HCT116 (cell line): ENCODE results near the gene HAT1. TPM values are rescaled to one million over a fixed set of nuclear protein-coding genes. Genes with fewer than 3 reads are reported as not detected.

ENCODE experiments used
- ATAC-seq: fragments of 200-7000 bp; cut with Tn5 transposase; 2 replicates; pipeline ENCODE4 v1.9.1; 2020; ENCODE audit warnings: mild to moderate bottlenecking, moderate library complexity
- BruUV-seq: library from RNA; stranded (reverse); fragments of 400-500 nt; replicated peaks from 2 replicates; lab custom pipeline; 2021; lab: Mats Ljungman, UMichigan
- CTCF ChIA-PET: fragments of 300-600 bp; sonication (Branson Sonifier 250); formaldehyde crosslinking; loops from one replicate; lab custom pipeline; 2021; ENCODE audit warnings: antibody characterized with exemption; lab: Charles Lee
- POLR2A ChIA-PET: fragments of 300-600, 350-600 bp; sonication (Branson Sonifier 250); formaldehyde crosslinking; loops from one replicate; lab custom pipeline; 2021; ENCODE audit warnings: antibody characterized with exemption; lab: Charles Lee
- RAD21 ChIA-PET, 2 experiments: fragments of 300-600 bp; sonication (Branson Sonifier 250); formaldehyde crosslinking; loops; one replicate each; lab custom pipeline; 2023; ENCODE audit warnings: low total read pairs in 2 of 2; ENCODE audit not compliant: uncharacterized antibody in 2 of 2, unreplicated experiment in 2 of 2, low non-redundant PET in 1 of 2; lab: Charles Lee
- DNase-seq: peaks from one replicate; pipeline ENCODE4 v3.0.0-alpha.2; 2010; ENCODE audit warnings: low read depth, low spot score
- H2AFZ ChIP-seq: fragments of 200-600 bp; shearing (Covaris generic), sonication (generic); 2 replicates; pipeline ENCODE4 v1.6.1; 2017; ENCODE audit warnings: low read depth, mixed run types, mixed read lengths, antibody characterized with exemption, low read length; ENCODE audit not compliant: poor library complexity, severe bottlenecking
- H3K27ac ChIP-seq: 2 replicates; pipeline ENCODE4 v1.5.1; 2012; ENCODE audit warnings: low read depth, low read length
- H3K27me3 ChIP-seq: fragments of 200-600 bp; sonication (generic); 2 replicates; pipeline ENCODE4 v1.6.1; 2016; ENCODE audit warnings: mixed run types, low read length, mixed read lengths; ENCODE audit not compliant: insufficient read depth
- H3K36me3 ChIP-seq, 2 experiments: fragments of 200-500 bp in 1 of 2; fragments of 200-600 bp in 1 of 2; sonication (Bioruptor generic) in 1 of 2; sonication (generic) in 1 of 2; 2 replicates each; pipeline versions ENCODE4 v1.5.1 to v1.6.1; 2014 to 2016; ENCODE audit warnings: low read length in 2 of 2, inconsistent platforms in 1 of 2, mixed read lengths in 1 of 2, mixed run types in 1 of 2; ENCODE audit not compliant: insufficient read depth in 2 of 2, control insufficient read depth in 1 of 2
- H3K4me1 ChIP-seq, 2 experiments: fragments of 200-600 bp in 1 of 2; sonication (generic) in 1 of 2; 2 replicates each; pipeline versions ENCODE4 v1.5.1 to v1.6.1; 2012 to 2017; ENCODE audit warnings: low read length in 2 of 2, inconsistent platforms in 1 of 2, mild to moderate bottlenecking in 1 of 2, mixed read lengths in 1 of 2, mixed run types in 1 of 2, moderate library complexity in 1 of 2; ENCODE audit not compliant: insufficient read depth in 2 of 2, control insufficient read depth in 1 of 2
- H3K4me2 ChIP-seq: fragments of 200-600 bp; sonication (generic); 2 replicates; pipeline ENCODE4 v1.6.1; 2017; ENCODE audit warnings: mixed run types, low read length, mixed read lengths
- H3K4me3 ChIP-seq, 2 experiments: fragments of 200-600 bp in 1 of 2; sonication (generic) in 1 of 2; replicated peaks in 1 of 2; 2 replicates each; pipeline ENCODE4 v1.5.1; 2011 to 2016; ENCODE audit warnings: low read length in 2 of 2, control low read depth in 1 of 2, low read depth in 1 of 2, mild to moderate bottlenecking in 1 of 2, mixed read lengths in 1 of 2, mixed run types in 1 of 2
- H3K79me2 ChIP-seq: fragments of 200-600 bp; sonication (generic); 2 replicates; pipeline ENCODE4 v1.6.1; 2017; ENCODE audit warnings: mild to moderate bottlenecking, mixed run types, low read length, moderate library complexity, mixed read lengths; ENCODE audit not compliant: insufficient read depth
- H3K9ac ChIP-seq: fragments of 200-600 bp; sonication (generic); 2 replicates; pipeline ENCODE4 v1.6.1; 2016; ENCODE audit warnings: low read length, mixed read lengths
- H3K9me2 ChIP-seq: fragments of 200-600 bp; sonication (generic), shearing (Covaris generic); 2 replicates; pipeline ENCODE4 v1.6.1; 2017; ENCODE audit warnings: mixed run types, mild to moderate bottlenecking, moderate library complexity; ENCODE audit not compliant: insufficient read depth
- H3K9me3 ChIP-seq, 2 experiments: fragments of 200-500 bp in 1 of 2; fragments of 200-600 bp in 1 of 2; sonication (Bioruptor generic) in 1 of 2; sonication (generic) in 1 of 2; 2 replicates each; pipeline ENCODE4 v1.6.1; 2014 to 2017; ENCODE audit warnings: low read length in 2 of 2, mixed read lengths in 2 of 2, inconsistent platforms in 1 of 2, low read depth in 1 of 2, mild to moderate bottlenecking in 1 of 2, mixed run types in 1 of 2, moderate library complexity in 1 of 2; ENCODE audit not compliant: control insufficient read depth in 1 of 2, insufficient read depth in 1 of 2
- H4K20me1 ChIP-seq: fragments of 200-600 bp; sonication (generic), shearing (Covaris generic); 2 replicates; pipeline ENCODE4 v1.6.1; 2017; ENCODE audit warnings: mixed run types, mild to moderate bottlenecking, moderate library complexity; ENCODE audit not compliant: insufficient read depth
- CBX3 ChIP-seq: IDR thresholded peaks from 2 replicates; pipeline ENCODE4 v1.6.1; 2012; ENCODE audit warnings: low read depth
- CEBPB ChIP-seq: IDR thresholded peaks from 2 replicates; pipeline ENCODE4 v1.6.1; 2012; ENCODE audit warnings: low read depth
- EGR1 ChIP-seq: IDR thresholded peaks from 2 replicates; pipeline ENCODE4 v1.6.1; 2012; ENCODE audit warnings: low read depth
- EZH2 ChIP-seq: fragments of 200-600 bp; sonication (generic); IDR thresholded peaks from 2 replicates; pipeline ENCODE4 v1.6.1; 2017; ENCODE audit warnings: antibody characterized with exemption, mixed run types
- EZH2phosphoT487 ChIP-seq: fragments of 200-600 bp; IDR thresholded peaks from 2 replicates; pipeline ENCODE4 v1.6.1; 2018; ENCODE audit warnings: antibody characterized with exemption, borderline replicate concordance
- FOSL1 ChIP-seq: IDR thresholded peaks from 2 replicates; pipeline ENCODE4 v1.6.1; 2012; ENCODE audit warnings: low read depth
- POLR2A ChIP-seq: IDR thresholded peaks from 2 replicates; pipeline ENCODE4 v1.7.0; 2011; ENCODE audit warnings: borderline replicate concordance; ENCODE audit not compliant: insufficient read depth, insufficient read length; ENCODE audit errors: extremely low read depth
- RAD21 ChIP-seq: IDR thresholded peaks from 2 replicates; pipeline ENCODE4 v1.6.1; 2012; ENCODE audit warnings: low read depth, mild to moderate bottlenecking
- SRF ChIP-seq: IDR thresholded peaks from 2 replicates; pipeline ENCODE4 v1.6.1; 2012; ENCODE audit warnings: low read depth
- ZFX ChIP-seq: fragments of 450-650 bp; IDR thresholded peaks from 2 replicates; pipeline ENCODE4 v1.6.1; 2017
- intact Hi-C: fragments of 100-400 bp; cut with micrococcal nuclease; formaldehyde crosslinking; loops from 2 replicates; pipeline ENCODE4 v1.10.0; 2022
- total RNA-seq: library from RNA; stranded (reverse); gene quantifications from one replicate; pipeline ENCODE4 v1.2.1, GENCODE V29; 2021; ENCODE audit not compliant: unreplicated experiment
- TF ChIP-seq, protein P1 (sequence below): IDR thresholded peaks from 2 replicates; pipeline ENCODE4 v1.6.1; 2012
- TF ChIP-seq, protein P2 (sequence below): IDR thresholded peaks from 2 replicates; pipeline ENCODE4 v1.6.1; 2012; ENCODE audit warnings: low read depth
- TF ChIP-seq, protein P3 (sequence below): IDR thresholded peaks from 2 replicates; pipeline ENCODE4 v1.6.1; 2012

HAT1 gene
- total RNA-seq, 1 experiment from 2014 or later = 72.6 TPM

DNA sequence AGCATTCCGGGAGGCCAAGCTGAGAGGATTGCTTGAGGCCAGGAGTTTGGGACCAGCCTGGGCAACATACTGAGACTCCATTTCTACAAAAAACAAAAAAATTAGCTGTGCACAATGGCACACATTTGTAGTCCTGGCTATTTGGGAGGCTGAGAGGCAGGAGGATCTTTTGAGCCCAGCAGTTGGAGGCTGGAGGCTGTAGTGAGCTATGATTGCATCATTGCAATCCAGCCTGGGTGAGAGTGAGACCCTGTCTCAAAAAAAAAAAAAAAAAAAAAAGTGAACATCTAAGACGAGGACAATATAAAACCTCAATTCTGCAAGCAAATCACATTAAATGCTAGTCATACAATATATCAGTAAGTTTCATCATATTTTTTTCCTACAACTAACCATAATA is 2.8 kb upstream of the HAT1 start:
- Histone ChIP-seq H3K27me3 (no peaks in the 10 kb centered on the region), H3K79me2 (peaks cover 19% of the 10 kb centered on the region), H3K27ac (no peak overlapping the region), H3K4me2 (no peak overlapping the region), H2AFZ (no peak overlapping the region), H3K9ac (no peak overlapping the region), H4K20me1 (no peaks in the 10 kb centered on the region), H3K4me1 (peaks cover 6 to 13% of the 10 kb centered on the region in 2 experiments; a peak in 3 of 4 replicates), H3K9me3 (no peaks in the 10 kb centered on the region), H3K4me3 (no peak overlapping the region), H3K9me2 (no peaks in the 10 kb centered on the region), H3K36me3 (peaks cover 0 to 5% of the 10 kb centered on the region in 2 experiments; a peak in 2 of 4 replicates)
- BruUV-seq = no TSS peak
- ChIA-PET POLR2A (no interaction called here), CTCF (no interaction called here), RAD21 (no interaction called here)
- TF ChIP-seq ZFX (no peak), EGR1 (no peak), RAD21 (no peak), POLR2A (no peak), CEBPB (no peak), CBX3 (no peak), FOSL1 (no peak), EZH2 (no peak), EZH2phosphoT487 (no peak), SRF (no peak)
- TF ChIP-seq, protein P1, sequence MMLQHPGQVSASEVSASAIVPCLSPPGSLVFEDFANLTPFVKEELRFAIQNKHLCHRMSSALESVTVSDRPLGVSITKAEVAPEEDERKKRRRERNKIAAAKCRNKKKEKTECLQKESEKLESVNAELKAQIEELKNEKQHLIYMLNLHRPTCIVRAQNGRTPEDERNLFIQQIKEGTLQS = no peak
- TF ChIP-seq, protein P2, sequence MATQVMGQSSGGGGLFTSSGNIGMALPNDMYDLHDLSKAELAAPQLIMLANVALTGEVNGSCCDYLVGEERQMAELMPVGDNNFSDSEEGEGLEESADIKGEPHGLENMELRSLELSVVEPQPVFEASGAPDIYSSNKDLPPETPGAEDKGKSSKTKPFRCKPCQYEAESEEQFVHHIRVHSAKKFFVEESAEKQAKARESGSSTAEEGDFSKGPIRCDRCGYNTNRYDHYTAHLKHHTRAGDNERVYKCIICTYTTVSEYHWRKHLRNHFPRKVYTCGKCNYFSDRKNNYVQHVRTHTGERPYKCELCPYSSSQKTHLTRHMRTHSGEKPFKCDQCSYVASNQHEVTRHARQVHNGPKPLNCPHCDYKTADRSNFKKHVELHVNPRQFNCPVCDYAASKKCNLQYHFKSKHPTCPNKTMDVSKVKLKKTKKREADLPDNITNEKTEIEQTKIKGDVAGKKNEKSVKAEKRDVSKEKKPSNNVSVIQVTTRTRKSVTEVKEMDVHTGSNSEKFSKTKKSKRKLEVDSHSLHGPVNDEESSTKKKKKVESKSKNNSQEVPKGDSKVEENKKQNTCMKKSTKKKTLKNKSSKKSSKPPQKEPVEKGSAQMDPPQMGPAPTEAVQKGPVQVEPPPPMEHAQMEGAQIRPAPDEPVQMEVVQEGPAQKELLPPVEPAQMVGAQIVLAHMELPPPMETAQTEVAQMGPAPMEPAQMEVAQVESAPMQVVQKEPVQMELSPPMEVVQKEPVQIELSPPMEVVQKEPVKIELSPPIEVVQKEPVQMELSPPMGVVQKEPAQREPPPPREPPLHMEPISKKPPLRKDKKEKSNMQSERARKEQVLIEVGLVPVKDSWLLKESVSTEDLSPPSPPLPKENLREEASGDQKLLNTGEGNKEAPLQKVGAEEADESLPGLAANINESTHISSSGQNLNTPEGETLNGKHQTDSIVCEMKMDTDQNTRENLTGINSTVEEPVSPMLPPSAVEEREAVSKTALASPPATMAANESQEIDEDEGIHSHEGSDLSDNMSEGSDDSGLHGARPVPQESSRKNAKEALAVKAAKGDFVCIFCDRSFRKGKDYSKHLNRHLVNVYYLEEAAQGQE = no peak
- TF ChIP-seq, protein P3, sequence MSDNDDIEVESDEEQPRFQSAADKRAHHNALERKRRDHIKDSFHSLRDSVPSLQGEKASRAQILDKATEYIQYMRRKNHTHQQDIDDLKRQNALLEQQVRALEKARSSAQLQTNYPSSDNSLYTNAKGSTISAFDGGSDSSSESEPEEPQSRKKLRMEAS = no peak
- intact Hi-C loops = no loop called here
- DNase-seq (no peak), ATAC-seq (no peak)
